Lower leg skin (tissue), 4 donors: Measurements from ENCODE around the gene ZNF488. TPM values are rescaled to one million over a fixed set of nuclear protein-coding genes. Genes with fewer than 3 reads are reported as not detected.

Source experiments
- DNase-seq, 2 donors: peaks; one replicate each; pipeline ENCODE4 v3.0.0-alpha.2; 2019; ENCODE audit warnings: low spot score in 2 of 2
- H3K4me3 ChIP-seq: fragments of 200-600 bp; sonication (generic); 2 replicates; pipeline ENCODE4 v1.5.1; 2017; ENCODE audit warnings: mild to moderate bottlenecking, low read depth; ENCODE audit not compliant: poor library complexity, severe bottlenecking
- CTCF ChIP-seq, 3 donors: fragments of 450-650 bp; IDR thresholded peaks; one replicate each; pipeline ENCODE4 v1.5.1; 2016; ENCODE audit warnings: antibody characterized with exemption in 3 of 3, mild to moderate bottlenecking in 3 of 3, moderate library complexity in 2 of 3
- POLR2A ChIP-seq, 2 donors: fragments of 450-650 bp; IDR thresholded peaks; one replicate each; pipeline ENCODE4 v1.6.1; 2016 to 2017; ENCODE audit warnings: antibody characterized with exemption in 2 of 2, mild to moderate bottlenecking in 1 of 2, moderate library complexity in 1 of 2
- WGBS, 2 donors: methylation state at CpG; one replicate each; pipeline ENCODE4 v1.1.5; 2018; 5-methylcytosine and 5-hydroxymethylcytosine counted together
- intact Hi-C: fragments of 100-400 bp; cut with DNase I; formaldehyde crosslinking; loops from one replicate; pipeline ENCODE4 v1.15.0; 2023; ENCODE audit warnings: low total_unique reads
- total RNA-seq, 4 donors: library from RNA; depleted of rRNA; stranded (reverse); fragments of >200 nt; gene quantifications; one replicate each; pipeline ENCODE4 v1.1.0, GENCODE V29; 2016

Gene ZNF488
- total RNA-seq, 4 donors from 2014 or later, result 0.80 to 2.0 (median 1.1) TPM

GRCh38 chr10:47412177-47412730 lies 28.2 kb upstream of the ZNF488 start:
- intact Hi-C loops, result no loop called here
- DNase-seq, result no peak
- no peak overlapping the region for H3K4me3 ChIP-seq
- 79 to 84% methylated on average over 3 to 5 of the region's 5 CpGs for WGBS, 2 donors
- TF ChIP-seq POLR2A (IDR thresholded peaks at IDR 0.05), result no peak

GRCh38 chr10:47410862-47411261 lies 26.8 kb upstream of the ZNF488 start:
- 81 to 87% methylated on average over 4 of the region's 4 CpGs for whole genome bisulfite sequencing, 2 donors
- DNase-seq, result no peak
- intact Hi-C loops, result no loop called here
- TF ChIP-seq CTCF (IDR thresholded peaks at IDR 0.05), result no peak
- no peak for TF ChIP-seq POLR2A (IDR thresholded peaks at IDR 0.05)
- no peak overlapping the region for H3K4me3 ChIP-seq

GRCh38 chr10:47410271-47410670 lies 26.2 kb upstream of the ZNF488 start:
- DNase-seq, result no peak
- 53 to 54% methylated on average over 4 of the region's 4 CpGs for WGBS, 2 donors
- intact Hi-C loops, result no loop called here
- H3K4me3 ChIP-seq, result no peak overlapping the region
- TF ChIP-seq CTCF (IDR thresholded peaks at IDR 0.05) (no peak), POLR2A (IDR thresholded peaks at IDR 0.05) (no peak)

- 74 to 78% methylated on average over 3 of the region's 3 CpGs for WGBS, 2 donors
- no peak for DNase-seq
- H3K4me3 ChIP-seq, result no peak overlapping the region
- TF ChIP-seq CTCF (IDR thresholded peaks at IDR 0.05), result no peak
- no peak for TF ChIP-seq POLR2A (IDR thresholded peaks at IDR 0.05)
- intact Hi-C loops, result no loop called here
Observed at GRCh38 chr10:47409866-47410256, 25.8 kb upstream of the ZNF488 start.

- intact Hi-C loops, result no loop called here
- 80 to 93% methylated on average over 8 of the region's 15 CpGs for WGBS, 2 donors
- H3K4me3 ChIP-seq, result no peak overlapping the region
- DNase-seq, result peak in 1 of 2 donors; percentile 82
- TF ChIP-seq CTCF (IDR thresholded peaks at IDR 0.05), result no peak
- TF ChIP-seq POLR2A (IDR thresholded peaks at IDR 0.05), result no peak
Observed at GRCh38 chr10:47409171-47409865, 25.2 kb upstream of the ZNF488 start.

GRCh38 chr10:47408606-47409005 lies 24.5 kb upstream of the ZNF488 start:
- DNase-seq, result no peak
- TF ChIP-seq CTCF (IDR thresholded peaks at IDR 0.05) (no peak), POLR2A (IDR thresholded peaks at IDR 0.05) (no peak)
- intact Hi-C loops, result no loop called here
- no peak overlapping the region for H3K4me3 ChIP-seq
- WGBS, 2 donors, result 70 to 80% methylated on average over 6 of the region's 6 CpGs
